Measurements from ENCODE around the gene MAP3K5. TPM values are rescaled to one million over a fixed set of nuclear protein-coding genes. Genes with fewer than 3 reads are reported as not detected.

The MAP3K5 gene
- total and polyA plus RNA-seq, 4 donors: 7.5 to 28.3 (median 22.8) TPM

DNA sequence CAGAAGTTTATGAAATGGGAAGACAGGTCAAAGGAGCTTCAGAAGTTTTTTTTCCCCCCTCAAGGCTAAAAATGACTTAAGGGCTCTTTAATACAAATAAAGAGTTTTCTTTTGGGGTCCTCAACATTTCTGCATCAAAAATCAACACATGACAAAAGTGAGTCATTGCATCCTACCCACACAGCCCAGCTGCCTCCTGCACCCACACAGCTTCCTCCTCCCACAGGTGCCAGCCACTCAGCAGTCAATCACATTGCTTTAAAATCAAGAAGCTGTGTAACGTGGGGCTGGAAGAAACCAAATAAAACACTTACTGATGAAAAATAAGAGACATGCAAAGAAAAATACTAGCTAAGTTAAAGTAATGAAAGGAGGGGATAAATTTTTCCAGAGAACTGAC, 68.5 kb downstream of the MAP3K5 start:
- DNase-seq (no peak), ATAC-seq (ENCODE audit: insufficient read depth, low FRiP score) (no peak)
- Histone ChIP-seq H3K27ac (ENCODE audit: low read depth in 1 of 2, low read length in 1 of 2) (no peak overlapping the region), H3K27me3 (ENCODE audit: control insufficient read depth in 3 of 3, insufficient read depth in 3 of 3, low read length in 2 of 3) (no peaks in the 10 kb centered on the region), H3K4me1 (ENCODE audit: control insufficient read depth in 5 of 5, insufficient read depth in 5 of 5, low read length in 5 of 5) (peaks cover 0 to 6% (median 0%) of the 10 kb centered on the region in 5 donors), H3K36me3 (ENCODE audit: control insufficient read depth in 4 of 4, insufficient read depth in 4 of 4, low read length in 4 of 4) (no peaks in the 10 kb centered on the region), H3K9me3 (ENCODE audit: control insufficient read depth in 4 of 4, insufficient read depth in 3 of 4, low read length in 3 of 4) (no peaks in the 10 kb centered on the region), H3K4me3 (no peak overlapping the region), H3K9ac (ENCODE audit: insufficient read depth in 1 of 2, low read length in 2 of 2) (no peak overlapping the region)
- TF ChIP-seq, protein P1, sequence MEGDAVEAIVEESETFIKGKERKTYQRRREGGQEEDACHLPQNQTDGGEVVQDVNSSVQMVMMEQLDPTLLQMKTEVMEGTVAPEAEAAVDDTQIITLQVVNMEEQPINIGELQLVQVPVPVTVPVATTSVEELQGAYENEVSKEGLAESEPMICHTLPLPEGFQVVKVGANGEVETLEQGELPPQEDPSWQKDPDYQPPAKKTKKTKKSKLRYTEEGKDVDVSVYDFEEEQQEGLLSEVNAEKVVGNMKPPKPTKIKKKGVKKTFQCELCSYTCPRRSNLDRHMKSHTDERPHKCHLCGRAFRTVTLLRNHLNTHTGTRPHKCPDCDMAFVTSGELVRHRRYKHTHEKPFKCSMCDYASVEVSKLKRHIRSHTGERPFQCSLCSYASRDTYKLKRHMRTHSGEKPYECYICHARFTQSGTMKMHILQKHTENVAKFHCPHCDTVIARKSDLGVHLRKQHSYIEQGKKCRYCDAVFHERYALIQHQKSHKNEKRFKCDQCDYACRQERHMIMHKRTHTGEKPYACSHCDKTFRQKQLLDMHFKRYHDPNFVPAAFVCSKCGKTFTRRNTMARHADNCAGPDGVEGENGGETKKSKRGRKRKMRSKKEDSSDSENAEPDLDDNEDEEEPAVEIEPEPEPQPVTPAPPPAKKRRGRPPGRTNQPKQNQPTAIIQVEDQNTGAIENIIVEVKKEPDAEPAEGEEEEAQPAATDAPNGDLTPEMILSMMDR (IDR thresholded peaks at IDR 0.05; ENCODE audit: control extremely low read depth, extremely low read depth): no peak
- WGBS, 2 donors: 7 to 9% methylated on average over 1 of the region's 1 CpG

DNA sequence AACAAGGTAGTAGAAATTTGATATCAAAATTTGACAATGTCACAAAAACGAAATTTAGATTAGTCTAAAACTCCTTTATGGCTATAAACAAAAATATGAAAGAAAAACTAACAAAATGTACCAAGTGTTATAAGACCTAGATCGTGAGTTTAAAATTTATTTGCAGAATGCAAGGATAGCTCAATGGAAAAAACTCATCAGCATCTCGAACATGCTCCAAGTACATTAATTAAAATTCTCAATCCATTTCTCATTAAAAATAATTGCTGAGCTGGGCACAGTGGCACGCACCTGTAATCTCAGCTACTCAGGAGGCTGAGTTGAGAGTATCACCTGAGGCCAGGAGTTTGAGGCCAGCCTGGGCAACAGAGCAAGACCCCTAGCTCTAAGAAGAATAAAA, 70.8 kb downstream of the MAP3K5 start:
- Histone ChIP-seq H3K36me3 (ENCODE audit: control insufficient read depth in 4 of 4, insufficient read depth in 4 of 4, low read length in 4 of 4) (no peaks in the 10 kb centered on the region), H3K4me3 (no peak overlapping the region), H3K27me3 (ENCODE audit: control insufficient read depth in 3 of 3, insufficient read depth in 3 of 3, low read length in 2 of 3) (no peaks in the 10 kb centered on the region), H3K9me3 (ENCODE audit: control insufficient read depth in 4 of 4, insufficient read depth in 3 of 4, low read length in 3 of 4) (no peaks in the 10 kb centered on the region), H3K4me1 (ENCODE audit: control insufficient read depth in 5 of 5, insufficient read depth in 5 of 5, low read length in 5 of 5) (peaks cover 0 to 13% (median 0%) of the 10 kb centered on the region in 5 donors), H3K27ac (ENCODE audit: low read depth in 1 of 2, low read length in 1 of 2) (no peak overlapping the region), H3K9ac (ENCODE audit: insufficient read depth in 1 of 2, low read length in 2 of 2) (no peak overlapping the region)
- no peak for DNase-seq
- no peak for ATAC-seq (ENCODE audit: insufficient read depth, low FRiP score)
- 87 to 89% methylated on average over 4 of the region's 4 CpGs for WGBS, 2 donors
- TF ChIP-seq, protein P1 (IDR thresholded peaks at IDR 0.05; ENCODE audit: control extremely low read depth, extremely low read depth): no peak

DNA sequence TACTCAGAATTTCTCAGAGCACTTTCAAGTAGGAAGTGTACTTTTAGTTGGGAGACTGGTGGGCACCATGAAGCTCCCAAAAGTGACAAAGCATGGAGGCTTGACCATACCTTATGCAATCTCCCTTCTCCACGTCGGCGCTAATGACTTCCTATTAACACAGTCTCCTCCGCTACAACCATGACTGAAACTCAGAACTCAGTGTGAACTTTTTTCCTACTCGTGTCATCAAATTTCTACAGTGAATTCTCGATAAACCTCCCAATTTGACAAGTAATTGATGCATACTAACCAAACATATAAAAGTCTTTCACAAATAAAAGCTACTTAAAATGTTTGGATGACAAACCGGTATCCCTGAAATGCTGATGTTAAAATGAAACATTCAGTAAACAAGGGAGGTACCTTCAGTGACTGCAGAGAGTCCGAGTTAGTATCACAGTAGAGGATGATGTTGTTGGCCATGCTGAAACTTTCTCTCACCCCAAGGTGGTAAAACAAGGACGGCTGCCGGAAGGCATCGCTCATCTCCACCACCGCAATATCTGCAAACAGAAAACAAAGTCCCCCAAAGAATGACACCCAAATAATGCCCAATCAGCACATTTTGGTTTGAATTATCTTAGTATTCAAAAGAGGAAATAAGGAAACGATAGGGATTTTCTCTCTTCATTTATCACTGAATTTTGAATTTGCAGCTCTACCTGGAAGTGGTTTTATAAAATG, 72.1 kb downstream of the MAP3K5 start:
- 68 to 76% methylated on average over 13 of the region's 13 CpGs for WGBS, 2 donors

More for the DNA sequence above, 72.1 kb downstream of the MAP3K5 start:
- H3K9ac ChIP-seq (ENCODE audit: insufficient read depth in 1 of 2, low read length in 2 of 2): no peak overlapping the region
- no peaks in the 10 kb centered on the region for H3K9me3 ChIP-seq (ENCODE audit: control insufficient read depth in 4 of 4, insufficient read depth in 3 of 4, low read length in 3 of 4)
- H3K4me1 ChIP-seq (ENCODE audit: control insufficient read depth in 5 of 5, insufficient read depth in 5 of 5, low read length in 5 of 5): peaks cover 0 to 17% (median 0%) of the 10 kb centered on the region in 5 donors
- H3K36me3 ChIP-seq (ENCODE audit: control insufficient read depth in 4 of 4, insufficient read depth in 4 of 4, low read length in 4 of 4): no peaks in the 10 kb centered on the region
- ATAC-seq (ENCODE audit: insufficient read depth, low FRiP score) (no peak), DNase-seq (no peak)
- no peak overlapping the region for H3K4me3 ChIP-seq
- no peak overlapping the region for H3K27ac ChIP-seq (ENCODE audit: low read depth in 1 of 2, low read length in 1 of 2)
- TF ChIP-seq, protein P1 (IDR thresholded peaks at IDR 0.05; ENCODE audit: control extremely low read depth, extremely low read depth): no peak
- H3K27me3 ChIP-seq (ENCODE audit: control insufficient read depth in 3 of 3, insufficient read depth in 3 of 3, low read length in 2 of 3): no peaks in the 10 kb centered on the region

All from lung (tissue), 12 donors.